IPS-20b (cell line): ENCODE data around the gene PARP15.
"Not testable (repeated sequence)": the region's sequence is repeated elsewhere in the genome, so short reads cannot be mapped to it uniquely, and the experiment has no call there.

ENCODE experiments used
- H3K27ac ChIP-seq: one replicate; pipeline ENCODE4 v1.5.1; 2013; ENCODE audit warnings: low read length
- H3K27me3 ChIP-seq: 2 replicates; pipeline ENCODE4 v1.6.1; 2013; ENCODE audit warnings: mild to moderate bottlenecking, low read length, inconsistent platforms; ENCODE audit not compliant: insufficient read depth
- H3K36me3 ChIP-seq: 2 replicates; pipeline ENCODE4 v1.6.1; 2013; ENCODE audit warnings: low read depth, mild to moderate bottlenecking, inconsistent platforms, low read length, moderate library complexity; ENCODE audit not compliant: insufficient read depth
- H3K4me1 ChIP-seq: 2 replicates; pipeline ENCODE4 v1.6.1; 2013; ENCODE audit warnings: mild to moderate bottlenecking, control low read depth, inconsistent platforms, low read length, moderate library complexity; ENCODE audit not compliant: insufficient read depth
- H3K4me3 ChIP-seq: 2 replicates; pipeline ENCODE4 v1.5.1; 2013; ENCODE audit warnings: mild to moderate bottlenecking, low read length, inconsistent platforms
- H3K9ac ChIP-seq: 2 replicates; pipeline ENCODE4 v1.6.1; 2013; ENCODE audit warnings: low read depth, mild to moderate bottlenecking, inconsistent platforms, low read length, moderate library complexity
- H3K9me3 ChIP-seq: 2 replicates; pipeline ENCODE4 v1.6.1; 2013; ENCODE audit warnings: mild to moderate bottlenecking, low read depth, low read length, inconsistent platforms; ENCODE audit not compliant: insufficient read depth

PARP15 gene

GRCh38 chr3:122651233-122651907, 73.9 kb downstream of the PARP15 start:
- H3K4me3 ChIP-seq, H3K27ac ChIP-seq, H3K36me3 ChIP-seq, H3K9ac ChIP-seq, H3K9me3 ChIP-seq, H3K27me3 ChIP-seq, H3K4me1 ChIP-seq: not testable (repeated sequence)

- not testable (repeated sequence) for H3K27ac ChIP-seq, H3K27me3 ChIP-seq, H3K9me3 ChIP-seq, H3K9ac ChIP-seq, H3K4me3 ChIP-seq, H3K4me1 ChIP-seq, H3K36me3 ChIP-seq
These were observed 74.5 kb downstream of the PARP15 start for GRCh38 chr3:122651962-122652361.

- H3K36me3 ChIP-seq, H3K9me3 ChIP-seq, H3K9ac ChIP-seq, H3K4me1 ChIP-seq, H3K27me3 ChIP-seq, H3K27ac ChIP-seq, H3K4me3 ChIP-seq: not testable (repeated sequence)
These were observed 80.9 kb downstream of the PARP15 start for GRCh38 chr3:122658336-122658735.

- Histone ChIP-seq H3K36me3 (no peaks in the 10 kb centered on the region), H3K4me3 (no peak overlapping the region), H3K4me1 (no peaks in the 10 kb centered on the region), H3K27me3 (0 out of 2 replicates have a peak, but pooled peaks cover 7% of the 10 kb centered on the region), H3K9ac (no peak overlapping the region), H3K27ac (no peak overlapping the region), H3K9me3 (no peaks in the 10 kb centered on the region)
These were observed 83.0 kb downstream of the PARP15 start for GRCh38 chr3:122660297-122660974.

GRCh38 chr3:122661633-122662032, 84.2 kb downstream of the PARP15 start:
- Histone ChIP-seq H3K4me1 (no peaks in the 10 kb centered on the region), H3K36me3 (no peaks in the 10 kb centered on the region), H3K9me3 (no peaks in the 10 kb centered on the region), H3K27ac (no peak overlapping the region), H3K4me3 (no peak overlapping the region), H3K9ac (no peak overlapping the region), H3K27me3 (0 out of 2 replicates have a peak, but pooled peaks cover 7% of the 10 kb centered on the region)

GRCh38 chr3:122662505-122662904, 85.1 kb downstream of the PARP15 start:
- H3K27me3 ChIP-seq, result 0 out of 2 replicates have a peak, but pooled peaks cover 7% of the 10 kb centered on the region

GRCh38 chr3:122665226-122665786, 87.9 kb downstream of the PARP15 start:
- Histone ChIP-seq H3K9me3 (no peaks in the 10 kb centered on the region), H3K27ac (no peak overlapping the region), H3K4me1 (no peaks in the 10 kb centered on the region), H3K4me3 (no peak overlapping the region), H3K9ac (no peak overlapping the region), H3K36me3 (no peaks in the 10 kb centered on the region), H3K27me3 (0 out of 2 replicates have a peak, but pooled peaks cover 7% of the 10 kb centered on the region)

More at GRCh38 chr3:122662505-122662904, 85.1 kb downstream of the PARP15 start:
- no peaks in the 10 kb centered on the region for H3K9me3 ChIP-seq
- no peak overlapping the region for H3K9ac ChIP-seq
- H3K4me1 ChIP-seq, result no peaks in the 10 kb centered on the region
- H3K4me3 ChIP-seq, result no peak overlapping the region
- H3K36me3 ChIP-seq, result no peaks in the 10 kb centered on the region
- H3K27ac ChIP-seq, result no peak overlapping the region

- Histone ChIP-seq H3K9ac (no peak overlapping the region), H3K4me3 (no peak overlapping the region), H3K36me3 (no peaks in the 10 kb centered on the region), H3K9me3 (no peaks in the 10 kb centered on the region), H3K4me1 (no peaks in the 10 kb centered on the region), H3K27me3 (0 out of 2 replicates have a peak, but pooled peaks cover 7% of the 10 kb centered on the region), H3K27ac (no peak overlapping the region)
These were observed 88.4 kb downstream of the PARP15 start for GRCh38 chr3:122665881-122666280.

GRCh38 chr3:122668930-122669730, 91.7 kb downstream of the PARP15 start:
- Histone ChIP-seq H3K36me3 (no peaks in the 10 kb centered on the region), H3K9me3 (no peaks in the 10 kb centered on the region), H3K4me3 (no peak overlapping the region), H3K9ac (no peak overlapping the region), H3K27ac (no peak overlapping the region), H3K4me1 (no peaks in the 10 kb centered on the region), H3K27me3 (no peaks in the 10 kb centered on the region)

GRCh38 chr3:122671553-122671952, 94.1 kb downstream of the PARP15 start:
- H3K36me3 ChIP-seq, result no peaks in the 10 kb centered on the region
- no peak overlapping the region for H3K27ac ChIP-seq
- H3K27me3 ChIP-seq, result no peaks in the 10 kb centered on the region
- no peaks in the 10 kb centered on the region for H3K9me3 ChIP-seq
- no peak overlapping the region for H3K4me3 ChIP-seq
- H3K9ac ChIP-seq, result no peak overlapping the region
- H3K4me1 ChIP-seq, result no peaks in the 10 kb centered on the region

- Histone ChIP-seq H3K27me3 (peaks cover 2% of the 10 kb centered on the region; the same call in 1 of the 2 replicates), H3K9ac (no peak overlapping the region), H3K4me3 (no peak overlapping the region), H3K4me1 (no peaks in the 10 kb centered on the region; the same call in 1 of the 2 replicates), H3K27ac (no peak overlapping the region), H3K9me3 (no peaks in the 10 kb centered on the region), H3K36me3 (no peaks in the 10 kb centered on the region)
These were observed 96.9 kb downstream of the PARP15 start for GRCh38 chr3:122674339-122674738.
